Measurements from ENCODE around the gene ACAP3.

Gene ACAP3

DNA sequence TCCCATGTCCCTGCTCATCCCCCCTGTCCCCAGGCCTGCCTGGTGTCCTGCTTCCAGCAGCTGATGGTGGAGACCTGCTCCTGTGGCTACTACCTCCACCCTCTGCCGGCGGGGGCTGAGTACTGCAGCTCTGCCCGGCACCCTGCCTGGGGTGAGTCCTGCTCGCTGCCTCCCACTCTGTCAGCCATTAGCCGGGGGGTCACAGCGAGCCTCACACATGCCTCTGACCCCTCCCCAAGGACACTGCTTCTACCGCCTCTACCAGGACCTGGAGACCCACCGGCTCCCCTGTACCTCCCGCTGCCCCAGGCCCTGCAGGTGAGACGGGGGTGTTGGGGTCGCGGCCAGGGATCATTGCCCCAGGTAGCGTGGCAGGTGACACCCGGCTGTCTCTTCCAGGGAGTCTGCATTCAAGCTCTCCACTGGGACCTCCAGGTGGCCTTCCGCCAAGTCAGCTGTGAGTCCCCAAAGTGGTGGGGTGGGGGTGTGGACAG is 17.4 kb downstream of the ACAP3 start (continued):
- TF ChIP-seq ZNF70 (CRISPR knock-in tag; IDR thresholded peaks at IDR 0.05), result no peak
- TF ChIP-seq ISL1 (CRISPR knock-in tag; IDR thresholded peaks at IDR 0.05), result no peak
- TF ChIP-seq CSDC2 (CRISPR knock-in tag; IDR thresholded peaks at IDR 0.05), result no peak
- no peak for TF ChIP-seq TOX (CRISPR knock-in tag; IDR thresholded peaks at IDR 0.05; ENCODE audit: borderline replicate concordance)
- TF ChIP-seq ZFP3 (CRISPR knock-in tag; IDR thresholded peaks at IDR 0.05), result no peak
- no peak for TF ChIP-seq RARB (CRISPR knock-in tag; IDR thresholded peaks at IDR 0.05)
- no peak for TF ChIP-seq TSHZ2 (CRISPR knock-in tag; IDR thresholded peaks at IDR 0.05)

GRCh38 chr1:1287288-1288110 is 20.2 kb downstream of the ACAP3 start:
- no peak for ATAC-seq
- TF ChIP-seq ZNF565 (CRISPR knock-in tag; conservative IDR thresholded peaks at IDR 0.05; ENCODE audit: low read depth) (no peak), ZFP30 (CRISPR knock-in tag; IDR thresholded peaks at IDR 0.05) (no peak), GLIS3 (CRISPR knock-in tag; IDR thresholded peaks at IDR 0.05) (no peak), ZC3H10 (CRISPR knock-in tag; IDR thresholded peaks at IDR 0.05) (no peak), RARB (CRISPR knock-in tag; IDR thresholded peaks at IDR 0.05) (no peak), ZNF8 (CRISPR knock-in tag; IDR thresholded peaks at IDR 0.05) (no peak), ESRRG (CRISPR knock-in tag; IDR thresholded peaks at IDR 0.05) (no peak), TCF4 (CRISPR knock-in tag; IDR thresholded peaks at IDR 0.05; ENCODE audit: borderline replicate concordance) (no peak)
- TF ChIP-seq, protein P1, sequence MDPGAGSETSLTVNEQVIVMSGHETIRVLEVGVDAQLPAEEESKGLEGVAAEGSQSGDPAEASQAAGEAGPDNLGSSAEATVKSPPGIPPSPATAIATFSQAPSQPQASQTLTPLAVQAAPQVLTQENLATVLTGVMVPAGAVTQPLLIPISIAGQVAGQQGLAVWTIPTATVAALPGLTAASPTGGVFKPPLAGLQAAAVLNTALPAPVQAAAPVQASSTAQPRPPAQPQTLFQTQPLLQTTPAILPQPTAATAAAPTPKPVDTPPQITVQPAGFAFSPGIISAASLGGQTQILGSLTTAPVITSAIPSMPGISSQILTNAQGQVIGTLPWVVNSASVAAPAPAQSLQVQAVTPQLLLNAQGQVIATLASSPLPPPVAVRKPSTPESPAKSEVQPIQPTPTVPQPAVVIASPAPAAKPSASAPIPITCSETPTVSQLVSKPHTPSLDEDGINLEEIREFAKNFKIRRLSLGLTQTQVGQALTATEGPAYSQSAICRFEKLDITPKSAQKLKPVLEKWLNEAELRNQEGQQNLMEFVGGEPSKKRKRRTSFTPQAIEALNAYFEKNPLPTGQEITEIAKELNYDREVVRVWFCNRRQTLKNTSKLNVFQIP (CRISPR knock-in tag; IDR thresholded peaks at IDR 0.05; ENCODE audit: borderline replicate concordance, low read depth), result no peak

GRCh38 chr1:1286313-1287261 is 21.1 kb downstream of the ACAP3 start:
- no peak for ATAC-seq
- TF ChIP-seq GLIS3 (CRISPR knock-in tag; IDR thresholded peaks at IDR 0.05) (no peak), TSHZ2 (CRISPR knock-in tag; IDR thresholded peaks at IDR 0.05) (no peak), PPARA (CRISPR knock-in tag; IDR thresholded peaks at IDR 0.05; ENCODE audit: borderline replicate concordance) (no peak), ZC3H10 (CRISPR knock-in tag; IDR thresholded peaks at IDR 0.05) (no peak), ZNF565 (CRISPR knock-in tag; conservative IDR thresholded peaks at IDR 0.05; ENCODE audit: low read depth) (no peak), ARNTL (CRISPR knock-in tag; IDR thresholded peaks at IDR 0.05; ENCODE audit: borderline replicate concordance, low read depth) (no peak), ZNF8 (CRISPR knock-in tag; IDR thresholded peaks at IDR 0.05) (no peak), ZFP3 (CRISPR knock-in tag; IDR thresholded peaks at IDR 0.05) (no peak), CSDC2 (CRISPR knock-in tag; IDR thresholded peaks at IDR 0.05) (no peak), SNAI2 (CRISPR knock-in tag; IDR thresholded peaks at IDR 0.05) (no peak), BACH2 (CRISPR knock-in tag; IDR thresholded peaks at IDR 0.05; ENCODE audit: borderline replicate concordance) (no peak), TOX (CRISPR knock-in tag; IDR thresholded peaks at IDR 0.05; ENCODE audit: borderline replicate concordance) (no peak), RARB (CRISPR knock-in tag; IDR thresholded peaks at IDR 0.05) (no peak)
- TF ChIP-seq, protein P2, sequence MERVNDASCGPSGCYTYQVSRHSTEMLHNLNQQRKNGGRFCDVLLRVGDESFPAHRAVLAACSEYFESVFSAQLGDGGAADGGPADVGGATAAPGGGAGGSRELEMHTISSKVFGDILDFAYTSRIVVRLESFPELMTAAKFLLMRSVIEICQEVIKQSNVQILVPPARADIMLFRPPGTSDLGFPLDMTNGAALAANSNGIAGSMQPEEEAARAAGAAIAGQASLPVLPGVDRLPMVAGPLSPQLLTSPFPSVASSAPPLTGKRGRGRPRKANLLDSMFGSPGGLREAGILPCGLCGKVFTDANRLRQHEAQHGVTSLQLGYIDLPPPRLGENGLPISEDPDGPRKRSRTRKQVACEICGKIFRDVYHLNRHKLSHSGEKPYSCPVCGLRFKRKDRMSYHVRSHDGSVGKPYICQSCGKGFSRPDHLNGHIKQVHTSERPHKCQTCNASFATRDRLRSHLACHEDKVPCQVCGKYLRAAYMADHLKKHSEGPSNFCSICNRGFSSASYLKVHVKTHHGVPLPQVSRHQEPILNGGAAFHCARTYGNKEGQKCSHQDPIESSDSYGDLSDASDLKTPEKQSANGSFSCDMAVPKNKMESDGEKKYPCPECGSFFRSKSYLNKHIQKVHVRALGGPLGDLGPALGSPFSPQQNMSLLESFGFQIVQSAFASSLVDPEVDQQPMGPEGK (CRISPR knock-in tag; IDR thresholded peaks at IDR 0.05; ENCODE audit: borderline replicate concordance), result no peak
- TF ChIP-seq, protein P3, sequence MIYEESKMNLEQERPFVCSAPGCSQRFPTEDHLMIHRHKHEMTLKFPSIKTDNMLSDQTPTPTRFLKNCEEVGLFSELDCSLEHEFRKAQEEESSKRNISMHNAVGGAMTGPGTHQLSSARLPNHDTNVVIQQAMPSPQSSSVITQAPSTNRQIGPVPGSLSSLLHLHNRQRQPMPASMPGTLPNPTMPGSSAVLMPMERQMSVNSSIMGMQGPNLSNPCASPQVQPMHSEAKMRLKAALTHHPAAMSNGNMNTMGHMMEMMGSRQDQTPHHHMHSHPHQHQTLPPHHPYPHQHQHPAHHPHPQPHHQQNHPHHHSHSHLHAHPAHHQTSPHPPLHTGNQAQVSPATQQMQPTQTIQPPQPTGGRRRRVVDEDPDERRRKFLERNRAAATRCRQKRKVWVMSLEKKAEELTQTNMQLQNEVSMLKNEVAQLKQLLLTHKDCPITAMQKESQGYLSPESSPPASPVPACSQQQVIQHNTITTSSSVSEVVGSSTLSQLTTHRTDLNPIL (CRISPR knock-in tag; IDR thresholded peaks at IDR 0.05; ENCODE audit: low read depth), result no peak
- TF ChIP-seq, protein P1 (CRISPR knock-in tag; IDR thresholded peaks at IDR 0.05; ENCODE audit: borderline replicate concordance, low read depth), result no peak
